ENCODE data around the gene MEP1A. TPM values are rescaled to one million over a fixed set of nuclear protein-coding genes. Genes with fewer than 3 reads are reported as not detected.
"Not testable (repeated sequence)": the region's sequence is repeated elsewhere in the genome, so short reads cannot be mapped to it uniquely, and the experiment has no call there.

The MEP1A gene, protein sequence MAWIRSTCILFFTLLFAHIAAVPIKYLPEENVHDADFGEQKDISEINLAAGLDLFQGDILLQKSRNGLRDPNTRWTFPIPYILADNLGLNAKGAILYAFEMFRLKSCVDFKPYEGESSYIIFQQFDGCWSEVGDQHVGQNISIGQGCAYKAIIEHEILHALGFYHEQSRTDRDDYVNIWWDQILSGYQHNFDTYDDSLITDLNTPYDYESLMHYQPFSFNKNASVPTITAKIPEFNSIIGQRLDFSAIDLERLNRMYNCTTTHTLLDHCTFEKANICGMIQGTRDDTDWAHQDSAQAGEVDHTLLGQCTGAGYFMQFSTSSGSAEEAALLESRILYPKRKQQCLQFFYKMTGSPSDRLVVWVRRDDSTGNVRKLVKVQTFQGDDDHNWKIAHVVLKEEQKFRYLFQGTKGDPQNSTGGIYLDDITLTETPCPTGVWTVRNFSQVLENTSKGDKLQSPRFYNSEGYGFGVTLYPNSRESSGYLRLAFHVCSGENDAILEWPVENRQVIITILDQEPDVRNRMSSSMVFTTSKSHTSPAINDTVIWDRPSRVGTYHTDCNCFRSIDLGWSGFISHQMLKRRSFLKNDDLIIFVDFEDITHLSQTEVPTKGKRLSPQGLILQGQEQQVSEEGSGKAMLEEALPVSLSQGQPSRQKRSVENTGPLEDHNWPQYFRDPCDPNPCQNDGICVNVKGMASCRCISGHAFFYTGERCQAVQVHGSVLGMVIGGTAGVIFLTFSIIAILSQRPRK
- under 1 TPM in 2 of 4 donors, not detected in 2; 0.30 to 0.34 TPM for total RNA-seq

DNA sequence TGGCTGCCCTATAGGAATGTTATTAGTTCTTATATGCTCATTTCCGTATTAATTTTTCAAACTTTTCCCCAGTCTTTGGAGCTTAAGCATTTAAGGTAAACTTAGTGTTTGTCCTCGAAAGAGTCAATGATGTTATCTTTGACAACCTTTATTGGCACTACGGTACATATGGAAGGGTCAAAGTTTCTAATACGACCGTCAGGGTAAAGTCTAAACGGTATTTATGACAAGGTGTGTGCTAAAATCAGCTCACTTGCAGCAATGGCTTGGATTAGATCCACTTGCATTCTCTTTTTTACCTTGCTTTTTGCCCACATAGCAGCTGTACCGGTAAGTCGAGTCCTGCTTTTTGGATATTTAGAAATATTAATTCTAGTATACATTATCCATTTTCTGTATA is at the start of gene MEP1A:
Gene MEP1A (plus strand): TSS at position 252 of the 400 bp plus-strand sequence. CDS start 10 bp downstream, at position 262.
- WGBS: 84% methylated on average over 8 of the region's 8 CpGs
- Histone ChIP-seq H3K9me3 (no peaks in the 10 kb centered on the region), H3K36me3 (no peaks in the 10 kb centered on the region), H3K27ac (no peak within 1 kb of the TSS), H3K27me3 (no peaks in the 10 kb centered on the region), H3K4me3 (no peak within 1 kb of the TSS), H3K4me1 (no peaks in the 10 kb centered on the region)
- no peak for DNase-seq (ENCODE audit: low spot score in 2 of 2)
- TF ChIP-seq, protein P1, sequence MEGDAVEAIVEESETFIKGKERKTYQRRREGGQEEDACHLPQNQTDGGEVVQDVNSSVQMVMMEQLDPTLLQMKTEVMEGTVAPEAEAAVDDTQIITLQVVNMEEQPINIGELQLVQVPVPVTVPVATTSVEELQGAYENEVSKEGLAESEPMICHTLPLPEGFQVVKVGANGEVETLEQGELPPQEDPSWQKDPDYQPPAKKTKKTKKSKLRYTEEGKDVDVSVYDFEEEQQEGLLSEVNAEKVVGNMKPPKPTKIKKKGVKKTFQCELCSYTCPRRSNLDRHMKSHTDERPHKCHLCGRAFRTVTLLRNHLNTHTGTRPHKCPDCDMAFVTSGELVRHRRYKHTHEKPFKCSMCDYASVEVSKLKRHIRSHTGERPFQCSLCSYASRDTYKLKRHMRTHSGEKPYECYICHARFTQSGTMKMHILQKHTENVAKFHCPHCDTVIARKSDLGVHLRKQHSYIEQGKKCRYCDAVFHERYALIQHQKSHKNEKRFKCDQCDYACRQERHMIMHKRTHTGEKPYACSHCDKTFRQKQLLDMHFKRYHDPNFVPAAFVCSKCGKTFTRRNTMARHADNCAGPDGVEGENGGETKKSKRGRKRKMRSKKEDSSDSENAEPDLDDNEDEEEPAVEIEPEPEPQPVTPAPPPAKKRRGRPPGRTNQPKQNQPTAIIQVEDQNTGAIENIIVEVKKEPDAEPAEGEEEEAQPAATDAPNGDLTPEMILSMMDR (IDR thresholded peaks at IDR 0.05): no peak
- TF ChIP-seq POLR2A (IDR thresholded peaks at IDR 0.05): no peak
- TF ChIP-seq POLR2AphosphoS5 (IDR thresholded peaks at IDR 0.05): no peak
- TF ChIP-seq EP300 (IDR thresholded peaks at IDR 0.05): no peak

DNA sequence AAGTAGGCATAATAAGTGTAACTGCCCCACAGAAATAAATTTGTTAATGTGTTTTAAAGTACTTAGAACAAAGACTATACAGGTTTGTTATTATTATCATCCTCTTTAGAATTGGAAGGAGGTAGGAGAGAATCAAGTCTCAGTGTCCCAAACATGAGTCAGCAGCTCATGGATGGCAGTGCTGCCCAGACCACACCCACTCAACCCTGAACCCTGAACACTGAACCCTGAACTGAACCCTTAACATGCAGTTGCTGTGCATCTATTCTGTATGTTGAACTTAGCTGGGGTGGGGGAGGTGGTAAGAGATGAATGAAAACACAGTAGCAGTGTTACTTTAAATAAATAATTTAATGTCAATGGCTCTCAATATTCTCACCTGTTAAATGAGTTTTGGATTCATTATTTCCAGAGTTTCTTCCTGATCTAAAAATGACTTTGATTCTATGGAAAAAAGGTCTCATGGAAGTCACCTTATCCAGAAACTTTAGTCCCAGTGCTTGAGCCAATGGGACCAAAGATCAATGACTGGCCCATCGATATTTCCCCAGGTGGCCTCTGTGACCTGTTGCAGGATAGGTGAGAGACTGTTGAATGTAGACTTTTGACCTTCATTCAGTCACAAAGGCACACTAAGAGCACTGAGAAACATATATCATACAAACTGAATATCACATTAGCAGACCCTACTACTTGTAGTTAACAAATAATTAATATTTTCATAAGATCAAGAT is 49.6 kb upstream of the MEP1A start:
- no peaks in the 10 kb centered on the region for H3K9me3 ChIP-seq
- H3K4me1 ChIP-seq: no peaks in the 10 kb centered on the region
- WGBS: 86% methylated on average over 1 of the region's 1 CpG
- H3K27me3 ChIP-seq: peaks cover 3% of the 10 kb centered on the region
- no peak for TF ChIP-seq POLR2AphosphoS5 (IDR thresholded peaks at IDR 0.05)
- TF ChIP-seq, protein P1 (IDR thresholded peaks at IDR 0.05): no peak
- TF ChIP-seq EP300 (IDR thresholded peaks at IDR 0.05): no peak
- TF ChIP-seq POLR2A (IDR thresholded peaks at IDR 0.05): no peak
- DNase-seq (ENCODE audit: low spot score in 2 of 2): no peak
- no peak overlapping the region for H3K4me3 ChIP-seq
- H3K27ac ChIP-seq: no peak overlapping the region
- no peaks in the 10 kb centered on the region for H3K36me3 ChIP-seq

DNA sequence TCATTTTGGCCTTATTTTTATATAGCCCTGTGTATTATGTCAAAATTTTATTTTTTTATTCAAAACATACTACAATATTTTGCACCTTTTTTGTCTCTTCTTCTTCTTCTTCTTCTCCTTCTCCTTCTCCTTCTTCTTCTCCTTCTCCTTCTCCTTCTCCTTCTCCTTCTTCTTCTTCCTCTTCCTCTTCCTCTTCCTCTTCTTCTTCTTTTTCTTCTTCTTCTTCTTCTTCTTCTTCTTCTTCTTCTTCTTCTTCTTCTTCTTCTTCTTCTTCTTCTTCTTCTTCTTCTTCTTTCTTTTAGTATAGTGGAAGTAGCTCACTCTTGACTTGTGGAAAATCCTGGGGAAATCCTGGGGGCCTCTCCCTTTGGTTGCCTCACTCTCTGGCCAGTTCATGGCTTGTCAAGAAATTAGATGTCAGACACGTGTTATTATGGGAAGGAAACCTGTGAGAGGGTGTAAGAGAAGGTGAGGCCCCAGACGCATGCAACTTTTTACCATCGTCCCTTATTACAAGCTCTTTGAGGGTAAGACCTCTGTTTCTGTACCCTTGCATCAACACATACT is 48.9 kb upstream of the MEP1A start:
- 74% methylated on average over 3 of the region's 3 CpGs for WGBS
- DNase-seq (ENCODE audit: low spot score in 2 of 2): not testable (repeated sequence)

DNA sequence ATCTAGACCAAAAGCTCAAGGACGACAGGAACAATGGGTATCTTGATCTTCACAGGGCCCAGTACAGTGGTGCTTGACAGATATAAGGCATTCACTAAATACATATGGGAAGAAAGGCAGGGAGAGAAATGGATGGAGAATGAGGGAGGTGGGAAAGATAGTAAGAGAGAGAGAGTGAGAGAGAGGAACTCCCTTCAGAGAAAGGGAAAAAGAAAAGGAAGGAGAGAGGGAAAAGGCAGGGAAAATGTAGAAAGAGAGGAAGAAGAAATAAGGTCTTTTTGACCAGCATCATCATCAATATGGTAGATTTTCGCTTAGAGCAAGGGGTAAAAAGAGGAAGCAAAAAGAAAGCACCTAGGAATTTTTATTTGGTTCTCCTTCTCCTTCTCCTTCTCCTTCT is 47.2 kb upstream of the MEP1A start:
- Histone ChIP-seq H3K4me1 (no peaks in the 10 kb centered on the region), H3K4me3 (no peak overlapping the region), H3K27ac (no peak overlapping the region), H3K9me3 (no peaks in the 10 kb centered on the region), H3K36me3 (no peaks in the 10 kb centered on the region), H3K27me3 (no peaks in the 10 kb centered on the region)
- no peak for DNase-seq (ENCODE audit: low spot score in 2 of 2)
- TF ChIP-seq EP300 (IDR thresholded peaks at IDR 0.05): no peak
- TF ChIP-seq POLR2A (IDR thresholded peaks at IDR 0.05): no peak
- TF ChIP-seq, protein P1 (IDR thresholded peaks at IDR 0.05): no peak
- no peak for TF ChIP-seq POLR2AphosphoS5 (IDR thresholded peaks at IDR 0.05)
- 80% methylated on average over 2 of the region's 2 CpGs for WGBS

More for the DNA sequence above, 48.9 kb upstream of the MEP1A start:
- H3K4me3 ChIP-seq, H3K36me3 ChIP-seq, H3K4me1 ChIP-seq, H3K27me3 ChIP-seq, H3K9me3 ChIP-seq, H3K27ac ChIP-seq: not testable (repeated sequence)

DNA sequence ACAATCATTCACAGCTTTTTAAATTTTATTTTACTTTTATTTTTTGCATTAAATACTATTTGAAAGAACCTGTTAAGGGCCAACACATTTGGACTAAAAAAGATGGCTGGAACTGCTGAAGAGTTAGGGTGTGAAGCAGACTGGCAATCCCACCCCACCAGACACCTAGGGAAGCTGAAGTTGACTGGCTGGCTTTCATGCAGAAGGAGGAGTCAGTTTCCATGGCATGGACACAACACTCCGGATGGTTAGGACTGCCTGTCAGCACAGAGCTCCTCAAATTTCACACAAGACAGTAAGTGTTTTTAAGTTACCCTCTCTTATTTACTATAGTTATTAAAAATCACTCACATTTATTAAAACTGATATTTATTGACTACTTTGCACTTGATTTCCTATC is 46.5 kb upstream of the MEP1A start, which contains the start of gene ANKRD66:
Gene ANKRD66 (plus strand): TSS at position 238 of the 400 bp plus-strand sequence. CDS start 5,016 bp downstream, outside the sequence.
- H3K36me3 ChIP-seq: no peaks in the 10 kb centered on the region
- no peak for DNase-seq (ENCODE audit: low spot score in 2 of 2)
- no peaks in the 10 kb centered on the region for H3K27me3 ChIP-seq
- 22% methylated on average over 1 of the region's 1 CpG for WGBS
- H3K4me1 ChIP-seq: no peaks in the 10 kb centered on the region
- no peak within 1 kb of the TSS for H3K4me3 ChIP-seq
- no peak within 1 kb of the TSS for H3K27ac ChIP-seq
- H3K9me3 ChIP-seq: no peaks in the 10 kb centered on the region
- TF ChIP-seq POLR2AphosphoS5 (IDR thresholded peaks at IDR 0.05) (no peak), POLR2A (IDR thresholded peaks at IDR 0.05) (no peak), EP300 (IDR thresholded peaks at IDR 0.05) (no peak)
- TF ChIP-seq, protein P1 (IDR thresholded peaks at IDR 0.05): no peak
